Activated CD4-positive, alpha-beta T cell treated with anti-CD3 and anti-CD28 coated beads for 24 hours (primary cell): ENCODE measurements around the gene M1AP.
"Not testable (repeated sequence)": the region's sequence is repeated elsewhere in the genome, so short reads cannot be mapped to it uniquely, and the experiment has no call there.

Source experiments
- DNase-seq, 2 donors: peaks; one replicate each; pipeline ENCODE4 v3.0.0-alpha.2; 2020; ENCODE audit warnings: low read depth in 2 of 2

M1AP gene

DNA sequence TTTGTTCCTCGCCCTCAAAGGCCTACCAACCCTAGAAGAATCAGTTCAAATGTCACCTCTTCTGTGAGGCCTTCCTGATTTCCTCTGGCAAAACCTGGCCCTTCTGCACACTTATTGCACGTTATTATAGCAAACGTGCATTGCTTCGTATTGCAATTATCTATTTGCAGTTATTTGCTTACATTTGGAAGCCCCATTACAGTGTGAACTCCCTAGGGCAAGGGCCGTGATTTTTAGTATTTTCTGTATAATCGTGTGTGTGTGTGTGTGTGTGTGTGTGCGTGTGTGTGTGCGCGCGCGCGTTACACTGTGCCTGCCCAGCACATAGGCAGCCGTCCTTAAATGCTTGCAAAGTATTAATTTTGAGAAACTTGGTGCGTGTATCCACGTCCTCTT is 5.5 kb upstream of the M1AP start:
- DNase-seq, result no peak

DNA sequence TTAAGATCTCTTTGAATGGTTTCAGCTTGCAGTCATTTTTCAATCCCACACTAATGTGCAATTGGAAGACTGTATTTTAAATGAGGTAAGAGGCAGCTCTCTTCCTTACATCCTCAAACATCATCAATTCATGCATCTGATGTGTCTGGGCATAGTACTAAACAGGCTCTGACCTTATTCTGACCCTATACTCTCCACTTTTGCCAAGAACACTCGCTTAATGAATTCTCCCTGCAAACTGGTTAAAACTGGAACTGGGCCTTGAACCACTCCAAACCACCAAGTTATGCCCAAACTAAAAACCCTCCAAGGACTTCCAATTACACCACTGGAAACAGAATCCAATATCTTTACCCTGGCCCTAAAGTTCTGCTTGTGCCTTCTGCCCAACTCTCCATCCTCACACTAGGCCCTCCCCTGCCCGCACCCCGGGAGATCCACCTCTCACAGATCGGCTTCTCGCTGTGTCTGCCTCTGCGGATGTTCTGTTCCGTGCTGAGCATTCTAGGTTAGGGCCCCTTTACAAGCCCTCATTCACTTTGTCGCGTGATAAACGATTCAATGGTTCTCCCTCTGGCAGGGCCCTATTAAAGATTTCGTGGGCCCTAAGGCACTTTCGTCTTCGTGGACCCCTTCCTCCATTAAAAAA is 1.2 kb downstream of the M1AP start:
- DNase-seq, result no peak

DNA sequence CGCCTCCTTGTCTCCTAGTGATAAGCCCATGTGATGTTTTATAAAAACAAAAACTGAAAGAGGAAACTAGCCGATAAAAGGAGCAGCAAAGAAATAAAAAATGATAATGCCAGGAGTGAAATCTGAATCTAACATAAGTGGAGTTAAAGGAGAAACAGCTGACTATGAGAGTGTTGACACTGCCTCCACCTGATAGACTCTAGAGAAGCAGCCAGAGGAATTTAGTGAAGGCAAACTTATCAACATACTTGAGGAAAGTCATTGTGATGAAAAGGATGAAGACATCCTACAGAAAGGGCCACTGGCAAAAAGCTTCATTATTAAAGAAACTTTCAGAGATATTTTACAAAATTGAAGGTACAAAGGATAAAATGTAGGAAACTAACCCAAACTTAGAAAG is 1.9 kb downstream of the M1AP start:
- no peak for DNase-seq

DNA sequence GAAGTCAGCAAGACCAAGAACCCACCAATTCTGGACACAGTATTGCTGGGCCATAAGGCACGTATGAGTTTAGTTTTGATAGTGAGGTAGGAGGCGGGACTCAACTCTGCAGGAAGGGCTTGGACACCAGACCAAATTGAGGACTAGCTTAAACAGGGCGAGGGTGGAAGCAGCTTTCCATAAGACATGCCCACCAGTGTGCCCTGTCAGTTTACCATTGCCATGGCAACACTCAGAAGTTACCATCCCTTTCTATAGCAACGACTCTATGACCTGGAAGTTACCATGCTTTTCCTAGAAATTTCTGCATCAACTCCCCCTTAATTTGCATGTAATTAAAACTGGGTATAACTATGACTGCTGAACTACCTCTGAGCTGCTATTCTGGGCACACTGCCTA is 2.8 kb downstream of the M1AP start:
- DNase-seq, result no peak

DNA sequence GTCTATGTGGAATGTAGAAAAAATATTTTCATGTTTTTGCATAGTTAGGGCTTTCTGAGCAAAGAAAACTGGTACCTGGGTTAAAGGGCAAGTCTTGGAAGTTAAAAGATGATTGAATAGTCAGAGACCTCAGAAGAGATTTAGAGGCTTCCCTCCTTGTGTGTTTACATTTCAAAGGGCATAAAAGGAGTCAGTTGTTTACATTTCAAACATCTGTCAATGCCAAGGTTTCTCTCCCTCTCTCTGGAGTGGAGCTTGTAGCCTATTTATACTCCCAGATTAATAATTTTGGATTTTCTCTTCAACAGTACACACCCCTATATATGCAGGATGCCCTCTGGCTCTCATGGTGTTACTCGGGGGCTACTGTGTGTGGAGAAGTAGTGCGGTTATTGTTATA is 8.6 kb downstream of the M1AP start:
- no peak for DNase-seq

DNA sequence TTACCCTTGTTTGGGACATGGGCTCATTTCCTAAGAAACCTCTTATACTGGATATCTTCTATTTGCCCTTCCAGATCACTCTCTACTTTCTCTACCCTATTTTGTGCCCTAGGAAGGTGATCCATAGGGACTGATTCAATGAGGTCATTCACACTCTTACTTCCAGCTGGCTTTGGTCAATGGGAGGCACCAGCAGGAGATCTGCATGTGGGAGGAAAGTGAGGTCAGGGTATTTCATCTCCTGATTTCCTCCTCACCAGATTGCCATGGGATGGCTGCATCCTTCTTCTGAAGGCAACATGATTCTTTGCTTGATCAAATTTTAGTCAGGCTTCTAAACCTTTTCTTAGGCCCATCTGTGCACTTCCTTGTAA is 15.2 kb downstream of the M1AP start:
- DNase-seq, result no peak

DNA sequence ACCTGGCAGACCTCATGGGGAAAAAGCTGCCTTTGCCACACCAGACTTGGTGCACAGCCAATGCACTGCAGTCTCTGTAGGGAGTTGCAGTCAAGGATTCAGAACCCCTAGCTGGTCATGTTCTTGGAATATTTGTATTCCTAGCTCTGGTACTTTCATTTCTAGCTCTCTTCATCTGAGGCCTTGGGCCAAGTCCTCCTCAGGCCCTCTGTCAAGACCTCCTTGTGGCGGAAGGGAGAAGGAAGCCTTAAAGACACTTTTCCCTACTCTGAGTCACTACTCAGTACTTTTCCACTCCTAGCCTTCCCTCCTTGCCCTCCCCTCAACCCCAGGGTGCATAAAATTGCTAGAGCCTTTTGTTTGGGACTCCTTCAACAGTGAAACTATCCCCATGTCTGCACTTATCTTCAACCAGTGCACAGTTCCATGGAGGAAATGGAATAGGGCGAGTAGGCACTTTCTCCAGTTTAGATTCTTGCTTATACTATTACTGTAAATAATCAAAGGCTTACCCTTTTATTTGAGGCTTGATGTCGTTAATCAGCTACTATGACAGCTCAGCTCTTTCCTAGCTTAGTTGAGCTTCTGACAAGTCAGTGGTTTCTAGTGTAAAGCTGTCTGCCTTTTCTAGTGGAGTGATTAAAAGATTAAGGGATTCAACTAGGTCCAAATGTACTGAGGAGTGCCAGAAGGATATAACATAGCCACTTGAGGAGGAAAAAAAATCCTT is 15.8 kb downstream of the M1AP start:
- no peak for DNase-seq

DNA sequence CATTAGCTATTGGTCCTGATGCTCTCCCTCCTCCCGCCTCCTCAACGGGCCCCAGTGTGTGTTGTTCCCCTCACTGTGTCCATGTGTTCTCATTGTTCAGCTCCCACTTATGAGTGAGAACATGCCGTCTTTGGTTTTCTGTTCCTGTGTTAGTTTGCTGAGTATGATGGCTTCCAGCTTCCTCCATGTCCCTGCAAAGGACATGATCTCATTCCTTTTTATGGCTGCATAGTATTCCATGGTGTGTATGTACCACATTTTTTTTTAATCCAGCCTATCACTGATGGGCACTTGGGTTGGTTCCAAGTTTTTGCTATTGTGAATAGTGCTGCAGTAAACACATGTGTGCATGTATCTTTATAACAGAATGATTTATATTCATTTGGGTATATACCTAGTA is 17.7 kb downstream of the M1AP start:
- DNase-seq, result not testable (repeated sequence)

DNA sequence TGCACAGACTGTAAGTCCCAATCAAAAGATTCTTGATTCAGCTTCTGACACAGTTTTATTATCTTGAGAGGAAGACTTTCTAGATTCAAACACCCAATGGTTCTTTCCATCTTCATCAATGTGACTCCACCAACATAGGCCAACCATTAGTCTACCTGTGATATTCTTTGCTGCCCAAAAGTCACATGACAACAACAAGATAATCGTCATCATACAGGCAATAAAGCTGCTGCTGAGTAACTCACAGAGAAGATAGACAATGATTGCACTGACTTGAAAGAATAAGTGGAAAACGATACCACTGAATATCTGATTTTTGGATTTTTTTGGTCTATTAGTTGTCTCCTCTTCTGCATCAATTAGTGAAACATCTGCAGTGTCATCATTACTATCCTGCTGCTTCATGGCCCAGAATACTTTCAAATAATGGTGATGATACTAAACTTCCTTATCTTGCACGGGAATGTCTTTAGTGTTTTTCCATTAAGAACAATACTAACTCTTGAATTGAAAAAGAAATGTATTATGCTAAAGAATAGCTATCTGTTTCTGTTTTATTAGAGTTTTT is 19.5 kb downstream of the M1AP start:
- no peak for DNase-seq

DNA sequence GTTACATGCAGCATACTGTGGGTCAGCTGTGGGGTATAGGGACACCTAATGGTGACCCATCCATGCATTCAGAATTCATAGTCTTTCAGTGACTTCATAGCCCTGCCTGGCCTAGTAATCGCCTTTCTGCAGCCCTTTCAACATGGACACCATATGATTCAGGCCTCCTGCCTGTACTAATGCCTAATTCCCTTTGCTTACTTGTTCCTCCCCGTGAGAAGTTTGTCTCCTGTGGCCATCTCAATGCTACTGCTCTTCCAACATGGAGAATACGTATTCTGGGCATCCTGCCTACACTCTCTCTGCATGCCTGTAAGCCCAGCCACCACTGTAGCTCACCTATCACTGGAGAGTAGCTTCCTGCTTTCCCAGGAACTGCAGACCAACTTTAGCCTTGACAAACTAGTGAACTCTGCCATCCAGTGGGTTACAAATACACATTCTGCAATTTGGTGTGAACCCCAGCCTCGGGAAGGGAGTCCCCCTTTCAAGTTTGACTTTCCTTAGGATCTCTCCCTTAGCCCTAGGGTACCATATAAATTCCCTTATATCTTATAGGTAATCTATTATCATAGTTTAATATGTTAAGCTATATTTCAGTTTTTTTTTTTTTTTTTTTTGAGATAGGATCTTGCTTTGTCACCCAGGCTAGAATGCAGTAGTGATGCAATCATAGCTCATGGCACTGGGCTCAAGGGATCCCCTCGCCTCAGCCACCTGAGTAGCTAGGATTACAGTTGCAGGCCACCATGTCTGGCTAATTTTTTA is 22.3 kb downstream of the M1AP start:
- no peak for DNase-seq

DNA sequence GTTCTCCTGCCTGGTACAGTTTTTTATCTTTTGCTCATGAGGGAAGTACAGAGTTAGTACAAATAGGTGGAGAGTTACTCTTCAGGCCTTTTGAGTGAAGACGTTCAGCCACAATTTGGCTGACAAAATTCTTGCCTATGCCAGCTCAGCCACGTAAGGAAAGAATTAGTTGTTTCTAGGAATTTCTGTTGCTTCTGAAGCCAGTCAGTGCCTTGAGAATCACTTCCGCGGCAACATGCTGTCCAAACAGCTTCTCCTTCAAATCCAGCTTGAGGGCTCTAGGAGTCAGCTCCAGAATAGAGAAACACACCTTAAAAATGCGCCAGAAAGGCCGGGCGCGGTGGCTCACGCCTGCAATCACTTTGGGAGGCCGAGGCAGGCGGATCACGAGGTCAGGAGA is 27.5 kb downstream of the M1AP start:
- DNase-seq, result no peak

DNA sequence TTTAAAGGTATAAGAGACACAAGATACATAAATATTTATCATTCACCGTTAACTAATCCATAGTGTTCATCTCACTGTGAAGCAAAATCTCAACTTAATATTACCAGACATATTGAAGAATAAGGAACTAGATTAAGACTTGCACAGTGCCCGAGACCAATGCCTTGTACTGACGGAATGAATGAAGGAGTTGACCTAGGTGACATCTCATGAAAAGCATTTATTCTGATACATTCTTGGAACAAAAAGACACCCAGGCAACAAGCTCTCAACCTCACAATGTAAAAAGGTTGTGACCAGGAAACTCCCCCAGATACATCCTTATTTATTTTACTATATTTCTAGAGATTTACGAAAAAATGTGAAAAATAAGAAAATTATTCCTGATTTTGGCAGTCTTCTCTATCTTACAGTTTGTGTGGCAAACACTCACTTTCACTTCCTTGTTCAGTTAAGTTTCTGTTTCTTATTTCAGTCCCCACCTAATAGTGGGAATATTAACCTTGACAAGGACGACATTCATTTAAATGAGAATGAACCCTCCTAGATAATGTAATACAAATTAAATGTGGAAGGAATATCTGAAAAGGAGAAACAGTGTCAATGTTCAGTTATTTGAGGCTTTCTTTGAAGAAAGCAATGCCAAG is 28.4 kb downstream of the M1AP start:
- no peak for DNase-seq

DNA sequence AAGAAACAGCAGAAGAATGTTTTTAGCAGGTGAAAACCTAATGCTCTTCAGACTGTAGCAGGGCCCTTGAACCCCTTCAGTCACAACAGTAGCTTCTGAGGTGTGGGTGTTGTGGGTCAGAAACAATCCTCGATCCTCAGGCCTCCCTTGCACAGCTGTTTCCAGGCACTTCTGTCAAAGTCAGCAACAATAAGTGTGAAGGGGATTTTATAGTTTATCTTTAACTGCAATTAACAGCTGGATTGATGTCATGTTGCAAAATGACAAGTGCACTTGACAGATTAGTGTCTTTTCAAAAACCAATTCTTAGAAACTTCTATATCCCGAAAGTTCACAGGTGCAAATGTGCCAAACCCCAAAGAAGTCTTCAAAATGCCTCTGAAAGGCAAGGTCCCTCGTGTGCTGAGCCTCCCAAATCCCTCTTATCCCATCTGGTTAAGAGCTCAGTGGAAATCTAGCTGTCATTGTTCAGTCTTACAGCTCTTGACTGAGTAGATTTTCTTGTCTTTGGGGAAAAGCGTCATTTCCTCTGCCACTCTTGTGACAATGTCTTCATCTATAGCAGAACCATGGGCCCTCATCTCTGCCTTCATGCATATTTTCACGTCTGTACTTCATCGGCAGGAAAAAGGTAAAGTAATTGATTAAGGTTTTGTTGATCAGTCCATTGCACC is 29.6 kb downstream of the M1AP start:
- DNase-seq, result no peak

DNA sequence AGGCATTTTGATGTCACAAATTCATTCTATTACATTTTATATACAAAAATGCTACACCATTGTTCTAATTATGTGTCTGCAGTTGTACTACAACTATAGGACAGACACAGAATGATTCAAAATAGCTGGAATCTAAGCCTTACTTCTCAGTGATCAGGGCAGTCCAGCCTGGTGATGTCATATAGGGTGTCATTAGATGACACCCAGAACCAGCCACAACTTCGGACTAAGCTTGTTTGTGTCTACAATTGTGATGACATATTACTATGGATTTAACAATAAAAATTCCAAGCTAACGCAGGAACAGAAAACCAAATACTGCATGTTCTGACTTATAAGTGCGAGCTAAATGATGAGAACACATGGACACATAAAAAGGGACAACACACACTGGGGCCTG is 31.0 kb downstream of the M1AP start:
- DNase-seq, result no peak

DNA sequence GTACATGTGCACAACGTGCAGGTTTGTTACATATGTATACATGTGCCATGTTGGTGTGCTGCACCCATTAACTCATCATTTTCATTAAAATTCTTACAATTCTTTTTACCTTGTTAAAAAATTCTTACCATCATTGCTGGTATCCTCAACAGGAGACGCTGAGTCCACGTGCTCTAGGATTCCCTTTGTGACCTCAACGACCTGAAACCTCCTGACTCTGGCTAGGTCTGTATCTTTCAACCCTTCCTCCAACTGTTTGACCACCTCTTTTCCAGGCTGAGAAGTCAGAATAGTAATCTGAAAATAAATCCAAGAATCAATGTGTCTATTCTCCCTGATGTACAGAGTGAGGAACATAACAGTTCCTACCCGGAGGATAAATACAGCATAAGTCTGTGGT is 41.2 kb downstream of the M1AP start:
- DNase-seq, result no peak

DNA sequence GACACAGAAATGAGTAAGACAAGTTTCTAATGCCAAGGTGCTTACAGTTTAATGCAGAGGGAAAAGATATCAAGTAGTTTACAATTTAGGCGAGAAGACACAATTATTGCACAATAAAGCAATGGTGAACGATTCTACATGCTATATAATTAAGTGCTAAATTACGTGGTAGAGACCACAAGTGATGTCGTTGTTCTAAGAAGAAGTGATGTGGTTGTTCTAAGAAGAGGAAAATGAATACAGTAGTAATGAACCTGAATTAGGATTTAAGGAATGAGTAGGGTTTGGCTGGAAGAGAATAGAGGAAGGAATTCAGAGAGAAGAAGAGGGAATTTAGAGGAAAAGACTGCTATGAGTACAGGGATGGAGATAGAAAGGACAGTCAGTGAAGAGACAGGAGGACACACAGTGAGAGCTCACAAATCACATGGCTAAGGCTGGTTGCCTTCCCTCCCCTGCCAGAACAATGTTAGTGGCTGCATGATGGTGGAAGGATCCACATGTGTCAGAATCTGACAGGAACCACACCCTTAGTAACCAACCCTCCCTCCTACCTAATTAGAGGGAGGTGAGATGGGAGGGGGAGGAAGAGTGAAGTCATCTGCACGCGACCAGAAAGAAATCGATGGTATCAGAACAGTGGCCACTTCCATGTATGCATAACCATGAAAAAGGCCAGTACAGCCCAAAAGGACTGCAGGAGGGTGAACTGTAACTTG is 44.7 kb downstream of the M1AP start:
- DNase-seq, result no peak

DNA sequence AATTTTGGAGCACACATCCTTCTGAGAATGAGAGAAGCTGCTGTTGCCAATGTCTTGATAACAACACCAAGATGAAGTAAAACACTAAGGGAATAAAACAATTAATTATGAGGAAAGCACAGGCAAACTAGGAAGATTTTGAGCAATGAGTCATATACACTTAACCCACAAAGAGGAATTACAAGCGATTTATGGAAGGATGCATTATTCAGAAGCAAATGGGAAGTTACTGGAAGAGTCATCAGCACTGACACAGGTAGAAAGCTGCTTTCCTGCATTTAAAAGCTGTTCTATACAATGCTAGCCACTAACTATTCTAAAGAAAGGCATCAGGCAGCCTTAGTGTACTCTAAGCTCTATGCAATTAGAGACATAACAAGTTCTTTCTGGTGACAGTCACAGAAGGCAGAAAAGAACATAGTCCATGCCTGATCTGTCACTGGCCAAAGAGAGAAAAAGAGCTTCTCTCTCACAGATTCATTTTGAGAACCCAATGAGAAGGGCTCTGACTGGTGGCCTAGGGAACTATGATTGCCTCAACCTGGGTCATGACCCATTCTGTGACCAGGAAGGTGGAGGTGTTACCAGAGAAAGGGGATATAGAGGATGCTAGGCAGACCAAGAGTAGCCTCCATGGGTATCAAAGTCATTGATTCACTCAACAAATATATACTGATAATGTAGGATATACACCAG is 45.4 kb downstream of the M1AP start:
- no peak for DNase-seq

DNA sequence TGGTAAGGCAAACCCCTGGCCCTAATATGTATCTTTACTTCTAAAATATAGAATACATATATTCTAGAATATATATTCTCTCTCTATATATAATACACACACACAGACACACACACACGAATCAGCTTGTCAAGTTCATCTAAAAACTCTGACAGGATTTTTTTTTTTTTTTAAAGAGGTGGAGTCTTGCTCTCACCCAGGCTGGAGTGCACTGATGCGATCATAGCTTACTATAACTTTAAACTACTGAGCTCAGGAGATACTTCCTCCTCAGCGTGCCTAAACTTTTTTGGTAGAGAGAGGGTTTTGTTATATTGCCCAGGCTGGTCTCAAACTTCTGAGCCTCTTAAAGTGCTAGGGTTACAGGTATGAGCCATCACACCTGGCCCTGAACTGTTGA is 48.5 kb downstream of the M1AP start:
- DNase-seq, result no peak

DNA sequence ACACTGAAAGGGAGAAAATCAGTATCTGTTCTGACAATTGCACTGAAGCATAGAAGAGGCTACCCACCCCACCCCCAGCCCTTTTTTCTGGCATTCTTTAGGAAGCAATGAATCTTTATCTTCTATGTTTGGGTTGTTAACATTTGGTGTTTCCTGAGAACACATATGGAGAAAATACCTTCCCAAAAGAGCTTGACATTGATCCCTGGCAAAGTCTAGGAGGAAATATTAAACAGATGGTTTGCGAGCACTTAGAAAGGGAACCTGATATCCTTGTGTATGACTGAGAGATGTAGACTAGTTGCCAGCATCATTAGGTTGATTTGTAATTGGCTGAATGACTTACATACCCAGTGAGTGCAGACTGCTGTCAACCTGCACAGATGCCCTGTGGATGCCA is 50.7 kb downstream of the M1AP start:
- no peak for DNase-seq

DNA sequence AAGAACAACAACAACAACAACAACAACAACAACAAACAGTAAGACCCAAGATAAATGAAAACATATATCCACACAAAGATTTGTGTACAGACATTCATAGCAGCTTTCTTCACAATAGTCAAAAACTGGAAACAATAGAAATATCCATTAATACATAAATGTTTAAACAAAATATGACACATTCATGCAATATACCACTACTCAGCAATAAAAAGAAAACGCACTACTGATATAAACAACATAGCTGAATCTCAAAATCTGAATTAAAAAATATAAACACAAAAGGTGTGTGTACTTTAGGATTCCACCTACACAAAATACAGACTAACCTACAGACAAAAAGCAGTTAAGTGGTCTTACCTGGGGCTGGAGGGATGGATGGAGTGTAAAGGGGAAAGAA is 51.5 kb downstream of the M1AP start:
- DNase-seq, result no peak
